ENCODE measurements around the gene ARMC12. TPM values are rescaled to one million over a fixed set of nuclear protein-coding genes. Genes with fewer than 3 reads are reported as not detected.

ARMC12 gene
- total and polyA plus RNA-seq, 2 donors (not counting 1 experiment from before 2014, with no cell fraction given) = 0.17 to 0.50 TPM

DNA sequence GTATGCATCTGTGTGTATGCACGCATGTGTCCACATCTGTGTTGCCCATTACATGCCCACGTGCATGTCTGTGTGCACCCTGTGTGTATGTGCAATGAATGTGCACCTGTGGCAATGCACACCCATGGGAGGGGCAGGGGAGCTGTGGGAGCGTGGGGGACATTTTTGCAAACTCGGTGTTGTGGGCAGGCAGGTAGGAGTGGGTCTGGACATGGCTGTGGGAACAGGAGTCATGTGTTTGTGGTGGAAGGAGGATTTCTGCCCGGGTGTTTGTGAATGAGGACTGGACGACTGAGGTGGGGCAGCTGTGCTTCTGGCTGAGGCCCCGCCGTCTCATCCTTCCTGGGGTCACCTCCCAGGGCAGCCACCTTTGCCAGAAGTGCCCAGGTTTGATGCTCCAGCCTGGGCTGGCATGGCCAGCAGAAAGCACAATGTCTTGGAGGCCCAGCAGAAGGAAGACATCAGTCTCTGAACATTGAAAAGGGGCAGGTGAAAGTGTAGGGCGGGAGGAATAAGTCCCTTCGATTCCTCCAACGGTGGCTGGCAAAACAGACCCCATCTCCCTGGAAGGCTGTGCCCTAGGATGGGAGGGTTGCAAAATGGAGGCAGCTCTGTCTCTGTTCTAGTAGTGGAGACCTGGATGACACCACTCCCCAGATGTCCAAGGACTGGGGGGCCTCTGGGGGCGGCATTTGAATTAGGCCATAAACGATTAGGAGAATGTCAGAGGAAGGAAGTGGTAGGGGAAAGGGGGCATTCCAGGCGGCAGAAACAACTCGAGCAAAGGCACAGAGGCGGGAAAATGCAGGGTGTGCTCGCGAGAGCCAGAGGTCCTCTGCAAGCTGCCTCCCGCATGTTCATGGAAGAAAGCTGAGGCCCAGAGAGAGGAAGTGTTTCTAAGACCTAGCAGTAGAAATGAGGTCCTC, 19.1 kb upstream of the ARMC12 start:
- H3K79me2 ChIP-seq (ENCODE audit: control insufficient read depth, insufficient read depth, low read length) = no peaks in the 10 kb centered on the region
- no peak for TF ChIP-seq EZH2 (IDR thresholded peaks at IDR 0.05; ENCODE audit: low read length, missing control alignments)
- TF ChIP-seq, protein P1, sequence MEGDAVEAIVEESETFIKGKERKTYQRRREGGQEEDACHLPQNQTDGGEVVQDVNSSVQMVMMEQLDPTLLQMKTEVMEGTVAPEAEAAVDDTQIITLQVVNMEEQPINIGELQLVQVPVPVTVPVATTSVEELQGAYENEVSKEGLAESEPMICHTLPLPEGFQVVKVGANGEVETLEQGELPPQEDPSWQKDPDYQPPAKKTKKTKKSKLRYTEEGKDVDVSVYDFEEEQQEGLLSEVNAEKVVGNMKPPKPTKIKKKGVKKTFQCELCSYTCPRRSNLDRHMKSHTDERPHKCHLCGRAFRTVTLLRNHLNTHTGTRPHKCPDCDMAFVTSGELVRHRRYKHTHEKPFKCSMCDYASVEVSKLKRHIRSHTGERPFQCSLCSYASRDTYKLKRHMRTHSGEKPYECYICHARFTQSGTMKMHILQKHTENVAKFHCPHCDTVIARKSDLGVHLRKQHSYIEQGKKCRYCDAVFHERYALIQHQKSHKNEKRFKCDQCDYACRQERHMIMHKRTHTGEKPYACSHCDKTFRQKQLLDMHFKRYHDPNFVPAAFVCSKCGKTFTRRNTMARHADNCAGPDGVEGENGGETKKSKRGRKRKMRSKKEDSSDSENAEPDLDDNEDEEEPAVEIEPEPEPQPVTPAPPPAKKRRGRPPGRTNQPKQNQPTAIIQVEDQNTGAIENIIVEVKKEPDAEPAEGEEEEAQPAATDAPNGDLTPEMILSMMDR (conservative IDR thresholded peaks at IDR 0.05 in 1 of 2, IDR thresholded peaks at IDR 0.05 in 1 of 2; ENCODE audit: low read depth in 1 of 2, low read length in 2 of 2) = no peak
- H2AFZ ChIP-seq (ENCODE audit: low read length) = no peak overlapping the region
- no peak overlapping the region for H3K4me3 ChIP-seq (replicated peaks in 1 of 4; ENCODE audit: control extremely low read depth in 1 of 4, insufficient read depth in 1 of 4, low read depth in 3 of 4, low read length in 4 of 4)
- no peaks in the 10 kb centered on the region for H3K9me3 ChIP-seq (ENCODE audit: control insufficient read depth, insufficient read depth, low read depth, low read length)
- no peaks in the 10 kb centered on the region for H3K27me3 ChIP-seq (ENCODE audit: control insufficient read depth, insufficient read depth, low read length)
- H3K4me1 ChIP-seq (ENCODE audit: control insufficient read depth, extremely low read depth, insufficient read depth, low read length) = peaks cover 10% of the 10 kb centered on the region
- H3K36me3 ChIP-seq (ENCODE audit: control insufficient read depth, insufficient read depth, low read length) = no peaks in the 10 kb centered on the region
- H3K9ac ChIP-seq (ENCODE audit: insufficient read depth, low read length) = no peak overlapping the region
- no peak overlapping the region for H3K4me2 ChIP-seq (ENCODE audit: extremely low read depth, insufficient read depth, low read length)
- H4K20me1 ChIP-seq (ENCODE audit: control insufficient read depth, extremely low read depth, insufficient read depth, low read length) = no peaks in the 10 kb centered on the region
- DNase-seq (ENCODE audit: low read depth in 2 of 2) = no peak
- no peak overlapping the region for H3K27ac ChIP-seq (ENCODE audit: insufficient read depth, low read length)

GRCh38 chr6:35718375-35718736, 18.5 kb upstream of the ARMC12 start:
- TF ChIP-seq, protein P1 (conservative IDR thresholded peaks at IDR 0.05 in 1 of 2, IDR thresholded peaks at IDR 0.05 in 1 of 2; ENCODE audit: low read depth in 1 of 2, low read length in 2 of 2) = no peak
- no peak for TF ChIP-seq EZH2 (IDR thresholded peaks at IDR 0.05; ENCODE audit: low read length, missing control alignments)
- no peak overlapping the region for H3K27ac ChIP-seq (ENCODE audit: insufficient read depth, low read length)
- H3K79me2 ChIP-seq (ENCODE audit: control insufficient read depth, insufficient read depth, low read length) = no peaks in the 10 kb centered on the region
- no peak overlapping the region for H3K9ac ChIP-seq (ENCODE audit: insufficient read depth, low read length)
- H3K36me3 ChIP-seq (ENCODE audit: control insufficient read depth, insufficient read depth, low read length) = no peaks in the 10 kb centered on the region
- H3K27me3 ChIP-seq (ENCODE audit: control insufficient read depth, insufficient read depth, low read length) = no peaks in the 10 kb centered on the region
- no peaks in the 10 kb centered on the region for H4K20me1 ChIP-seq (ENCODE audit: control insufficient read depth, extremely low read depth, insufficient read depth, low read length)
- no peak for DNase-seq (ENCODE audit: low read depth in 2 of 2)
- no peak overlapping the region for H3K4me3 ChIP-seq (replicated peaks in 1 of 4; ENCODE audit: control extremely low read depth in 1 of 4, insufficient read depth in 1 of 4, low read depth in 3 of 4, low read length in 4 of 4)
- no peak overlapping the region for H2AFZ ChIP-seq (ENCODE audit: low read length)
- H3K4me1 ChIP-seq (ENCODE audit: control insufficient read depth, extremely low read depth, insufficient read depth, low read length) = peaks cover 10% of the 10 kb centered on the region
- H3K9me3 ChIP-seq (ENCODE audit: control insufficient read depth, insufficient read depth, low read depth, low read length) = no peaks in the 10 kb centered on the region
- H3K4me2 ChIP-seq (ENCODE audit: extremely low read depth, insufficient read depth, low read length) = no peak overlapping the region

DNA sequence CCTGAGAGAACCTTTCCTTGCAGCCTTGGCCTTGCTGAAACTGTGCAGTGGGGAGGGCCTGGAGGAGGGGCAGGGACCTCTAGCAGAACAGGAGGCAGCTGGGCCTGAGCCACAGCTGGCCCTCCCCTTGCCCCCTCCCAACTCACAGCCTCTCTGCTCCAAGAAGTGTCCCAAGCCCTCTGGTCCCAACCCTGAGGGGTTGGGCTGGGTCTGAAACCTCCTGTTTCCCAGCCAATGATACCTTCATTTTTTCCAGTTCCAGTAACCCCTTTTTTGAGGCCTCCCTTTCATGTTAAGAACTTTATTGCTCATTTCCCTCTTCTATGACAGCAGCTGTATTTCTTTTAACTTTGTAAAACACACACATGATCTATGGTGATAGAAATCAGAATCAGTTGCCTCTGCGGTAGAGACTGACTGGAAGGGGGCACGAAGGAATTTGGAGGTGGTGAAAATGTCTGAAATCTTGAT, 17.9 kb upstream of the ARMC12 start:
- H2AFZ ChIP-seq (ENCODE audit: low read length) = no peak overlapping the region
- H3K4me3 ChIP-seq (replicated peaks in 1 of 4; ENCODE audit: control extremely low read depth in 1 of 4, insufficient read depth in 1 of 4, low read depth in 3 of 4, low read length in 4 of 4) = no peak overlapping the region
- no peaks in the 10 kb centered on the region for H3K9me3 ChIP-seq (ENCODE audit: control insufficient read depth, insufficient read depth, low read depth, low read length)
- no peak overlapping the region for H3K4me2 ChIP-seq (ENCODE audit: extremely low read depth, insufficient read depth, low read length)
- H3K36me3 ChIP-seq (ENCODE audit: control insufficient read depth, insufficient read depth, low read length) = no peaks in the 10 kb centered on the region
- peak in 1 of 2 donors; percentile 34 for DNase-seq (ENCODE audit: low read depth in 2 of 2)
- no peaks in the 10 kb centered on the region for H3K79me2 ChIP-seq (ENCODE audit: control insufficient read depth, insufficient read depth, low read length)
- TF ChIP-seq EZH2 (IDR thresholded peaks at IDR 0.05; ENCODE audit: low read length, missing control alignments) = no peak
- TF ChIP-seq, protein P1 (conservative IDR thresholded peaks at IDR 0.05 in 1 of 2, IDR thresholded peaks at IDR 0.05 in 1 of 2; ENCODE audit: low read depth in 1 of 2, low read length in 2 of 2) = no peak
- H3K4me1 ChIP-seq (ENCODE audit: control insufficient read depth, extremely low read depth, insufficient read depth, low read length) = peaks cover 10% of the 10 kb centered on the region
- no peaks in the 10 kb centered on the region for H4K20me1 ChIP-seq (ENCODE audit: control insufficient read depth, extremely low read depth, insufficient read depth, low read length)
- H3K27me3 ChIP-seq (ENCODE audit: control insufficient read depth, insufficient read depth, low read length) = no peaks in the 10 kb centered on the region
- no peak overlapping the region for H3K27ac ChIP-seq (ENCODE audit: insufficient read depth, low read length)
- no peak overlapping the region for H3K9ac ChIP-seq (ENCODE audit: insufficient read depth, low read length)

Data from fibroblast of lung (primary cell).